GM18508 (cell line): ENCODE data around the gene BAIAP3.

Source experiments
- ATAC-seq: cut with Tn5 transposase; IDR thresholded peaks from one replicate; pipeline ENCODE4 v1.9.1; 2021; ENCODE audit warnings: moderate number of reproducible peaks; ENCODE audit not compliant: insufficient read depth, unreplicated experiment

Gene BAIAP3

GRCh38 chr16:1381612-1382406 lies 48.4 kb downstream of the BAIAP3 start:
- ATAC-seq = no peak

GRCh38 chr16:1383556-1383955 lies 50.1 kb downstream of the BAIAP3 start:
- no peak for ATAC-seq

GRCh38 chr16:1385232-1385631 lies 51.8 kb downstream of the BAIAP3 start:
- no peak for ATAC-seq

- no peak for ATAC-seq
Observed at GRCh38 chr16:1387331-1387730, 53.9 kb downstream of the BAIAP3 start.

- ATAC-seq = no peak
Observed at GRCh38 chr16:1389762-1390161, 56.3 kb downstream of the BAIAP3 start.

- ATAC-seq = no peak
Observed at GRCh38 chr16:1390239-1390779, 56.9 kb downstream of the BAIAP3 start.

- no peak for ATAC-seq
Observed at GRCh38 chr16:1392826-1393225, 59.4 kb downstream of the BAIAP3 start.

- ATAC-seq = no peak
Observed at GRCh38 chr16:1393613-1394176, 60.2 kb downstream of the BAIAP3 start.

GRCh38 chr16:1394367-1394951 lies 61.0 kb downstream of the BAIAP3 start:
- ATAC-seq = no peak

GRCh38 chr16:1395444-1396031 lies 62.1 kb downstream of the BAIAP3 start:
- no peak for ATAC-seq

- no peak for ATAC-seq
Observed at GRCh38 chr16:1397779-1398178, 64.3 kb downstream of the BAIAP3 start.

GRCh38 chr16:1398351-1398750 lies 64.9 kb downstream of the BAIAP3 start:
- ATAC-seq = no peak
